Kidney epithelial cell (primary cell): ENCODE results near the gene ATP6V0B. TPM values are rescaled to one million over a fixed set of nuclear protein-coding genes. Genes with fewer than 3 reads are reported as not detected.

Experiments
- DNase-seq: peaks from one replicate; pipeline ENCODE4 v3.0.0-alpha.2; 2010; ENCODE audit warnings: low read depth
- H3K27me3 ChIP-seq: 2 replicates; pipeline ENCODE4 v1.6.0; 2011; ENCODE audit warnings: low read length; ENCODE audit not compliant: control insufficient read depth, insufficient read depth
- H3K36me3 ChIP-seq: 2 replicates; pipeline ENCODE4 v1.5.1; 2011; ENCODE audit warnings: low read length; ENCODE audit not compliant: control insufficient read depth, insufficient read depth
- H3K4me3 ChIP-seq: 2 replicates; pipeline ENCODE4 v1.5.1; 2011; ENCODE audit warnings: low read depth, mild to moderate bottlenecking, control low read depth, low read length
- CTCF ChIP-seq: IDR thresholded peaks from 2 replicates; pipeline ENCODE4 v1.5.1; 2011; ENCODE audit warnings: mild to moderate bottlenecking, moderate library complexity, low read length, control low read depth, inconsistent platforms; ENCODE audit not compliant: insufficient read depth, poor library complexity, severe bottlenecking
- total RNA-seq: library from RNA; depleted of rRNA; stranded (reverse); fragments of >200 nt; gene quantifications from 2 replicates; pipeline ENCODE4 v1.2.3, GENCODE V29; 2015

ATP6V0B gene
- total RNA-seq, 1 donor from 2014 or later, result 308 TPM

GRCh38 chr1:43981636-43982035 is 6.9 kb downstream of the ATP6V0B start:
- H3K27me3 ChIP-seq, result no peaks in the 10 kb centered on the region
- no peak overlapping the region for H3K4me3 ChIP-seq
- no peak for DNase-seq
- no peak for TF ChIP-seq CTCF
- peaks cover 6% of the 10 kb centered on the region for H3K36me3 ChIP-seq

- no peak overlapping the region for H3K4me3 ChIP-seq
- DNase-seq, result no peak
- no peak for TF ChIP-seq CTCF
- H3K27me3 ChIP-seq, result no peaks in the 10 kb centered on the region
- H3K36me3 ChIP-seq, result peaks cover 6% of the 10 kb centered on the region
These were observed 7.5 kb downstream of the ATP6V0B start for GRCh38 chr1:43982241-43982640.

DNA sequence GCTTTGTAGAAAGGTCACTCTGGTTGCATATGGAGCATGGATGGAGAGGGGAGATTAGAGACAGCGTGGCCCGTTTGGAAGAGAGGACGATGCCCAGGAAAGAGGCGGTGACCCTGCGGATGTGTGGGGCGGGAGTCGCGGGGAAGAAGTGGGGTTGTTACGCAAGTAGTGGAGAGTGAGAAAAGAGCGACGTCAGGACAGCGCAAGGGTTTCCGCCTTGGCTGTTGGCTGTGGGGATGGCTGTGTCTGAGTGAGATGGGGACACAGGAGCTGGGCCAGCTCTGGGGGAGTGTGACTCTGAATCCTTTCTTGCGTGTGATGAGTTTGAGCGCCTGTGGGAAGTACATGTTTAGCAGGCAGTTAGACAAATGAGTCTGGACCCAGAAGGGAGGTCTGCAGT is 8.0 kb downstream of the ATP6V0B start:
- peaks cover 4% of the 10 kb centered on the region for H3K36me3 ChIP-seq
- no peak for DNase-seq
- no peak for TF ChIP-seq CTCF
- no peak overlapping the region for H3K4me3 ChIP-seq
- no peaks in the 10 kb centered on the region for H3K27me3 ChIP-seq

- H3K4me3 ChIP-seq, result no peak overlapping the region
- peaks cover 3% of the 10 kb centered on the region for H3K36me3 ChIP-seq
- no peaks in the 10 kb centered on the region for H3K27me3 ChIP-seq
- no peak for TF ChIP-seq CTCF
- DNase-seq, result no peak
These were observed 8.6 kb downstream of the ATP6V0B start for GRCh38 chr1:43983253-43983899.

- no peaks in the 10 kb centered on the region for H3K27me3 ChIP-seq
- TF ChIP-seq CTCF, result no peak
- H3K36me3 ChIP-seq, result peaks cover 3% of the 10 kb centered on the region
- DNase-seq, result no peak
- no peak overlapping the region for H3K4me3 ChIP-seq
These were observed 10.1 kb downstream of the ATP6V0B start for GRCh38 chr1:43984855-43985254.

DNA sequence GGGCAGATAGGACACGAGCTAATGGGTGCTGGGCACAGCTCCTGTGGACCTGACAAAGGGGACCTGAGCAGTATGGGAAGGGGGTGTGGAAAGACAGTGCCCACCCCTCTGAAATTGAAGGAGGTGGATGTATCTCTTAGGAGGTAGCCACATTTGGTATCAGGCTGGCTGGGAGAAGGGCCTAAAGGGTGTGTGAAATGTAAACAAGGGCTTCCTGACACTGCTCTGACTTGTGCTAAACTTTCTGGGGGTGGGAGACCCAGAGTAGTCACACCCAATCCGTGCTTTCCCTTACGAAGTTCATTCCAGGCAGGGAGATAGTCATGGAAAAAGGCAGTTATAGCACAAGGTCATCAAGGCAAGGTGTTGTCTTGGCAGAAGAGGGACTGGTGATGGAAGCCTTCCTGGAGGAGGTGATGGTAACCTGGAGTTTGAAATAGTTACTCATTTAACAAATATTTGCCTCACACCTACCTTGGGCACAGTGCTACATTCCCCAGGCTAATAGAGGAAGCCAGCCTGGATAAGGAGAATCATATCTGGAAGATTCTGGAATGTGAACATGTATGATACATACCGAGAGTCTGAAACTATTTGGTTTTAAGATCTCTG is 11.3 kb downstream of the ATP6V0B start:
- Histone ChIP-seq H3K27me3 (no peaks in the 10 kb centered on the region), H3K4me3 (no peak overlapping the region), H3K36me3 (peaks cover 3% of the 10 kb centered on the region)
- TF ChIP-seq CTCF, result no peak
- DNase-seq, result no peak
